ENCODE data around the gene SFN.

The SFN gene

DNA sequence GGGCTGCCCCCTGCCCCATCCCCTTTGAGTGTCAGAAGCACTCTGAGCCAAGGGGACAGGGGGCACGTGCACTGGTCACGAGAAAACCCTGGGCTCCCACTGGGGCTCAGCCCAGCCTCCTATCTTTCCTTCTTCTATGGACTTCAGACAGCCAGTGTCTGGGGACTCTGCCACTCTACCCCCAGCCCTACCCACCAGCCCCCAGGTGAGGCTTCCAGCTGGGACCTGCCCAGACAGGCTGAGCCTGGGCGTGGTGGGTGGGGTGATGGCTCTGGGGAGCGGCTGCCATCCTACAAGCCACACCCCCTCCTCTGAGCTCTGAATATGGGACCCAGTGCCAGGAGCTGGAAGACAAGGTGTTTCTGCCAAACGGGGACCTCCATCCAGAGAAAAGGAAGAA, 8.0 kb upstream of the SFN start:
- TF ChIP-seq, protein P1, sequence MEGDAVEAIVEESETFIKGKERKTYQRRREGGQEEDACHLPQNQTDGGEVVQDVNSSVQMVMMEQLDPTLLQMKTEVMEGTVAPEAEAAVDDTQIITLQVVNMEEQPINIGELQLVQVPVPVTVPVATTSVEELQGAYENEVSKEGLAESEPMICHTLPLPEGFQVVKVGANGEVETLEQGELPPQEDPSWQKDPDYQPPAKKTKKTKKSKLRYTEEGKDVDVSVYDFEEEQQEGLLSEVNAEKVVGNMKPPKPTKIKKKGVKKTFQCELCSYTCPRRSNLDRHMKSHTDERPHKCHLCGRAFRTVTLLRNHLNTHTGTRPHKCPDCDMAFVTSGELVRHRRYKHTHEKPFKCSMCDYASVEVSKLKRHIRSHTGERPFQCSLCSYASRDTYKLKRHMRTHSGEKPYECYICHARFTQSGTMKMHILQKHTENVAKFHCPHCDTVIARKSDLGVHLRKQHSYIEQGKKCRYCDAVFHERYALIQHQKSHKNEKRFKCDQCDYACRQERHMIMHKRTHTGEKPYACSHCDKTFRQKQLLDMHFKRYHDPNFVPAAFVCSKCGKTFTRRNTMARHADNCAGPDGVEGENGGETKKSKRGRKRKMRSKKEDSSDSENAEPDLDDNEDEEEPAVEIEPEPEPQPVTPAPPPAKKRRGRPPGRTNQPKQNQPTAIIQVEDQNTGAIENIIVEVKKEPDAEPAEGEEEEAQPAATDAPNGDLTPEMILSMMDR (IDR thresholded peaks at IDR 0.05; ENCODE audit: unreplicated experiment in 3 of 3) = no peak
- H3K27ac Mint-ChIP-seq = no peak overlapping the region
- no peak overlapping the region for H3K4me3 Mint-ChIP-seq
- H3K9me3 Mint-ChIP-seq = no peaks in the 10 kb centered on the region
- H3K4me1 Mint-ChIP-seq = peaks cover 14% of the 10 kb centered on the region
- peaks cover 30% of the 10 kb centered on the region for H3K36me3 Mint-ChIP-seq (ENCODE audit: low read depth)
- peaks cover 3% of the 10 kb centered on the region for H3K27me3 Mint-ChIP-seq (ENCODE audit: low read depth)

DNA sequence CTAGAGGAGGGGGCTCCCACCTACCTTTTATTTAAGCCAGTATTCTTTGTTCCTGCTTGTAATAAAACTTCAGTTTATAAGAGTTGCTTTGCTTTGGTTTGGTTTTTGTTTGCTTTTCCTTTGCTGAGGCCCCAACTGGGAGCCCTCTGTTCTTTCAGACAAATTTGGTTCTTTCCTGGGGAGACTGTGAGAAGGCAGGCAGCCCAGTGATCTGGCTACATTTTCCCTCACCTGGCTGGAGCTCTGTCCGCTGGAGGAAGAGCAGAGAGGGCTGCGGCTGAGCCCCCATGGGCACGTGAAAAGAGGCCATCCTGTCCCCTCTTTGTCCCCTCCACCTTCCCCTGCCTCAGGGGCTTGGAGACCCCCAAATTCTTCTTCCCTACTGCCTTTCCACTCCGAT, 7.3 kb upstream of the SFN start:
- peaks cover 3% of the 10 kb centered on the region for H3K27me3 Mint-ChIP-seq (ENCODE audit: low read depth)

DNA sequence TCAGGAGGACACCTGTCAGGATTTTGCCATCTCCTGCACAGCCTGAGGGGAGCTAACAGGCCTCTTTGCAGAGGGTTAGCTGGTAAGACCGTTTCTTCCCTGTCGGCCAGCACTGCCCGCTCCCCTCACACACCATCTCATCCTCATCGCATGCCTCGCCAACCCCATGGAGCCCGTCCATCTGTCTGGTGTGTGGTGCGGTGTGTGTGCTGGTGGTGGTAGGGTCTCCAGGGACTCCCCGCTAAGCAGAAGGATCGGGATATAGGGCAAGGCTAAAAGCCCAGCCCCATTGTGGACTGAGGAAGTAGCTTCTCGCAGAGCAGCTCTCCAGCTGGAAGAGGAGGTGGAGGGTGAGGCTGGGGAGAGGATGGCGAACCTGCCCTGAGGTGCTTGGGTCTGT, 6.8 kb upstream of the SFN start:
- H3K36me3 Mint-ChIP-seq (ENCODE audit: low read depth) = peaks cover 24% of the 10 kb centered on the region
- TF ChIP-seq, protein P1 (IDR thresholded peaks at IDR 0.05; ENCODE audit: unreplicated experiment in 3 of 3) = no peak
- no peaks in the 10 kb centered on the region for H3K9me3 Mint-ChIP-seq
- H3K4me1 Mint-ChIP-seq = peaks cover 14% of the 10 kb centered on the region
- no peak overlapping the region for H3K27ac Mint-ChIP-seq
- H3K27me3 Mint-ChIP-seq (ENCODE audit: low read depth) = peaks cover 5% of the 10 kb centered on the region
- no peak overlapping the region for H3K4me3 Mint-ChIP-seq

More for the DNA sequence above, 7.3 kb upstream of the SFN start:
- Mint-ChIP-seq H3K9me3 (no peaks in the 10 kb centered on the region), H3K4me1 (peaks cover 14% of the 10 kb centered on the region), H3K36me3 (ENCODE audit: low read depth) (peaks cover 28% of the 10 kb centered on the region), H3K27ac (no peak overlapping the region), H3K4me3 (no peak overlapping the region)
- TF ChIP-seq, protein P1 (IDR thresholded peaks at IDR 0.05; ENCODE audit: unreplicated experiment in 3 of 3) = no peak

GRCh38 chr1:26856604-26857469, 6.1 kb upstream of the SFN start:
- Mint-ChIP-seq H3K9me3 (no peaks in the 10 kb centered on the region), H3K36me3 (ENCODE audit: low read depth) (peaks cover 18% of the 10 kb centered on the region), H3K4me3 (no peak overlapping the region), H3K4me1 (peaks cover 14% of the 10 kb centered on the region), H3K27ac (peak overlapping the region in 1 of 3 experiments; percentile 46), H3K27me3 (ENCODE audit: low read depth) (peaks cover 7% of the 10 kb centered on the region)
- TF ChIP-seq, protein P1 (IDR thresholded peaks at IDR 0.05; ENCODE audit: unreplicated experiment in 3 of 3) = no peak

- peaks cover 11% of the 10 kb centered on the region for H3K36me3 Mint-ChIP-seq (ENCODE audit: low read depth)
- TF ChIP-seq, protein P1 (IDR thresholded peaks at IDR 0.05; ENCODE audit: unreplicated experiment in 3 of 3) = no peak
- peaks cover 18% of the 10 kb centered on the region for H3K4me1 Mint-ChIP-seq
- no peaks in the 10 kb centered on the region for H3K9me3 Mint-ChIP-seq
- no peak overlapping the region for H3K4me3 Mint-ChIP-seq
- H3K27me3 Mint-ChIP-seq (ENCODE audit: low read depth) = peaks cover 7% of the 10 kb centered on the region
- H3K27ac Mint-ChIP-seq = peak overlapping the region in 2 of 3 experiments; percentile 9 to 46
Measured at GRCh38 chr1:26857473-26858060, 5.4 kb upstream of the SFN start.
